ENCODE results near the gene JARID2. TPM values are rescaled to one million over a fixed set of nuclear protein-coding genes. Genes with fewer than 3 reads are reported as not detected.

Gene JARID2
- polyA plus RNA-seq, 1 of the 3 experiments (the other 2 are of a cell fraction) = 3.4 TPM

DNA sequence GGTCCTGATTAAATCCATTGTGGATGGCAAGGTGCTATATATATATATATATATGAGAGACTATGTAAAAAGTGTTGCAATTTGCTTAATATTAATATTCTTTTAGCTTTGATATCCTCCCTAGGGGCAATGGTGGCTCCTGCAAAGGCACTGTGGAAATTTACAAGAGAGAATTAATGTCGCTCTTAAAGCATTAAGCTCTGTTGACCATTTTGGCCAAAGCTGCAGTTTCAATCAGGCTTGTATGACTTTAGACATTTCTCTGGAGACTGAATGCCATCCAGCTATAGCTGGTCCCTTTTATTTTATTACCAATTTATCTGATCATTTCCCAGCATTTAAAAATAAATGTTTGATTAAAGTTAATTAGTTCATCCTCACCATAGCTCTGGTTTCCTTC lies 155.3 kb downstream of the JARID2 start:
- Histone ChIP-seq H3K27ac (ENCODE audit: low read depth in 2 of 2, low read length in 1 of 2) (peak overlapping the region in 1 of 2 experiments; percentile 64; a peak in 1 of 4 replicates), H3K79me2 (ENCODE audit: insufficient read depth) (peaks cover 10% of the 10 kb centered on the region), H3K9me3 (no peaks in the 10 kb centered on the region), H3F3A (replicated peaks; ENCODE audit: insufficient read depth) (no peaks in the 10 kb centered on the region), H3K36me3 (replicated peaks in 1 of 2; ENCODE audit: control insufficient read depth in 1 of 2, insufficient read depth in 2 of 2, low read length in 1 of 2) (no peaks in the 10 kb centered on the region), H3K4me2 (no peak overlapping the region), H3K4me1 (ENCODE audit: control insufficient read depth in 1 of 2, insufficient read depth in 2 of 2, low read depth in 1 of 2, low read length in 1 of 2) (peaks cover 16 to 34% of the 10 kb centered on the region in 2 experiments; a peak in 3 of 4 replicates), H3K9me2 (no peaks in the 10 kb centered on the region), H3K9ac (no peak overlapping the region), H3K4me3 (ENCODE audit: low read depth in 2 of 2, low read length in 1 of 2) (no peak overlapping the region), H4K20me1 (ENCODE audit: insufficient read depth) (no peaks in the 10 kb centered on the region; the same call in 1 of the 2 replicates), H2AFZ (ENCODE audit: low read depth) (no peak overlapping the region), H3K27me3 (ENCODE audit: insufficient read depth) (no peaks in the 10 kb centered on the region)
- POLR2A ChIA-PET = interaction anchor here (0.6 to 1.6 kb wide), 2 partner anchors 366 to 882 kb away, joined by 4 to 5 read pairs; no protein-coding TSS in a partner anchor
- 100% methylated on average over 1 of the region's 1 CpG for WGBS (ENCODE audit: low lambda C conversion rate)
- DNase-seq = no peak
- TF ChIP-seq YY1 (IDR thresholded peaks at IDR 0.05; ENCODE audit: low read depth) (no peak), MEF2A (IDR thresholded peaks at IDR 0.05; ENCODE audit: borderline replicate concordance, low read depth) (no peak), GABPA (IDR thresholded peaks at IDR 0.05; ENCODE audit: low read depth) (no peak), NFIC (IDR thresholded peaks at IDR 0.05; ENCODE audit: borderline replicate concordance) (no peak), TCF12 (IDR thresholded peaks at IDR 0.05) (no peak), TAF1 (IDR thresholded peaks at IDR 0.05; ENCODE audit: borderline replicate concordance, low read depth, low read length) (no peak), POLR2AphosphoS5 (IDR thresholded peaks at IDR 0.05; ENCODE audit: low read depth, low read length) (no peak), MAX (IDR thresholded peaks at IDR 0.05; ENCODE audit: low read depth) (no peak), FOXJ3 (CRISPR knock-in tag; IDR thresholded peaks at IDR 0.05) (no peak), ELF1 (IDR thresholded peaks at IDR 0.05) (no peak), GATA2 (CRISPR knock-in tag; IDR thresholded peaks at IDR 0.05) (no peak), NRF1 (IDR thresholded peaks at IDR 0.05; ENCODE audit: low read depth, low read length) (no peak), RFX5 (IDR thresholded peaks at IDR 0.05; ENCODE audit: low read length) (no peak), EZH2phosphoT487 (IDR thresholded peaks at IDR 0.05; ENCODE audit: borderline replicate concordance, low read depth) (no peak), EP300 (IDR thresholded peaks at IDR 0.05; ENCODE audit: borderline replicate concordance in 1 of 2, low read depth in 1 of 2, low read length in 1 of 2) (no peak), CHD2 (IDR thresholded peaks at IDR 0.05; ENCODE audit: low read length, partially characterized antibody) (no peak), CTCF (IDR thresholded peaks at IDR 0.05) (no peak)
- TF ChIP-seq, protein P1, sequence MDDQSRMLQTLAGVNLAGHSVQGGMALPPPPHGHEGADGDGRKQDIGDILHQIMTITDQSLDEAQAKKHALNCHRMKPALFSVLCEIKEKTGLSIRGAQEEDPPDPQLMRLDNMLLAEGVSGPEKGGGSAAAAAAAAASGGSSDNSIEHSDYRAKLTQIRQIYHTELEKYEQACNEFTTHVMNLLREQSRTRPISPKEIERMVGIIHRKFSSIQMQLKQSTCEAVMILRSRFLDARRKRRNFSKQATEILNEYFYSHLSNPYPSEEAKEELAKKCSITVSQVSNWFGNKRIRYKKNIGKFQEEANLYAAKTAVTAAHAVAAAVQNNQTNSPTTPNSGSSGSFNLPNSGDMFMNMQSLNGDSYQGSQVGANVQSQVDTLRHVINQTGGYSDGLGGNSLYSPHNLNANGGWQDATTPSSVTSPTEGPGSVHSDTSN (IDR thresholded peaks at IDR 0.05) = no peak
- TF ChIP-seq, protein P2, sequence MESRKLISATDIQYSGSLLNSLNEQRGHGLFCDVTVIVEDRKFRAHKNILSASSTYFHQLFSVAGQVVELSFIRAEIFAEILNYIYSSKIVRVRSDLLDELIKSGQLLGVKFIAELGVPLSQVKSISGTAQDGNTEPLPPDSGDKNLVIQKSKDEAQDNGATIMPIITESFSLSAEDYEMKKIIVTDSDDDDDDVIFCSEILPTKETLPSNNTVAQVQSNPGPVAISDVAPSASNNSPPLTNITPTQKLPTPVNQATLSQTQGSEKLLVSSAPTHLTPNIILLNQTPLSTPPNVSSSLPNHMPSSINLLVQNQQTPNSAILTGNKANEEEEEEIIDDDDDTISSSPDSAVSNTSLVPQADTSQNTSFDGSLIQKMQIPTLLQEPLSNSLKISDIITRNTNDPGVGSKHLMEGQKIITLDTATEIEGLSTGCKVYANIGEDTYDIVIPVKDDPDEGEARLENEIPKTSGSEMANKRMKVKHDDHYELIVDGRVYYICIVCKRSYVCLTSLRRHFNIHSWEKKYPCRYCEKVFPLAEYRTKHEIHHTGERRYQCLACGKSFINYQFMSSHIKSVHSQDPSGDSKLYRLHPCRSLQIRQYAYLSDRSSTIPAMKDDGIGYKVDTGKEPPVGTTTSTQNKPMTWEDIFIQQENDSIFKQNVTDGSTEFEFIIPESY (IDR thresholded peaks at IDR 0.05; ENCODE audit: borderline replicate concordance, low read depth) = no peak
- TF ChIP-seq, protein P3, sequence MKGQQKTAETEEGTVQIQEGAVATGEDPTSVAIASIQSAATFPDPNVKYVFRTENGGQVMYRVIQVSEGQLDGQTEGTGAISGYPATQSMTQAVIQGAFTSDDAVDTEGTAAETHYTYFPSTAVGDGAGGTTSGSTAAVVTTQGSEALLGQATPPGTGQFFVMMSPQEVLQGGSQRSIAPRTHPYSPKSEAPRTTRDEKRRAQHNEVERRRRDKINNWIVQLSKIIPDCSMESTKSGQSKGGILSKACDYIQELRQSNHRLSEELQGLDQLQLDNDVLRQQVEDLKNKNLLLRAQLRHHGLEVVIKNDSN (IDR thresholded peaks at IDR 0.05; ENCODE audit: borderline replicate concordance, low read depth) = no peak
- CTCF ChIA-PET = interaction anchor here (0.6 to 3.4 kb wide), 9 partner anchors 8 to 103 kb away, joined by 3 to 27 read pairs (median 4); no protein-coding TSS in a partner anchor

Measured in SK-N-SH (cell line).